BLaER1 (cell line): ENCODE measurements around the gene BRICD5.
"Not testable (repeated sequence)": the region's sequence is repeated elsewhere in the genome, so short reads cannot be mapped to it uniquely, and the experiment has no call there.

Experiments used
- H3K27ac ChIP-seq: shearing (Covaris generic); formaldehyde crosslinking; 2 replicates; pipeline ENCODE4 v1.8.1; 2022
- H3K27me3 ChIP-seq: shearing (Covaris generic); formaldehyde crosslinking; 2 replicates; pipeline ENCODE4 v1.8.1; 2022
- H3K36me3 ChIP-seq: shearing (Covaris generic); formaldehyde crosslinking; 2 replicates; pipeline ENCODE4 v1.8.1; 2022
- H3K4me1 ChIP-seq: shearing (Covaris generic); formaldehyde crosslinking; 2 replicates; pipeline ENCODE4 v1.8.1; 2022
- H3K4me2 ChIP-seq: shearing (Covaris generic); formaldehyde crosslinking; 2 replicates; pipeline ENCODE4 v1.8.1; 2022
- H3K4me3 ChIP-seq: shearing (Covaris generic); formaldehyde crosslinking; 2 replicates; pipeline ENCODE4 v1.8.1; 2022
- H3K9ac ChIP-seq: shearing (Covaris generic); formaldehyde crosslinking; 2 replicates; pipeline ENCODE4 v1.8.1; 2022
- H3K9me3 ChIP-seq: shearing (Covaris generic); formaldehyde crosslinking; 2 replicates; pipeline ENCODE4 v1.8.1; 2022
- H4K20me1 ChIP-seq: shearing (Covaris generic); formaldehyde crosslinking; 2 replicates; pipeline ENCODE4 v1.8.1; 2022
- Cebpa-rat ChIP-seq: shearing (Covaris generic); IDR thresholded peaks from 2 replicates; pipeline ENCODE4 v1.8.1; 2022

BRICD5 gene

DNA sequence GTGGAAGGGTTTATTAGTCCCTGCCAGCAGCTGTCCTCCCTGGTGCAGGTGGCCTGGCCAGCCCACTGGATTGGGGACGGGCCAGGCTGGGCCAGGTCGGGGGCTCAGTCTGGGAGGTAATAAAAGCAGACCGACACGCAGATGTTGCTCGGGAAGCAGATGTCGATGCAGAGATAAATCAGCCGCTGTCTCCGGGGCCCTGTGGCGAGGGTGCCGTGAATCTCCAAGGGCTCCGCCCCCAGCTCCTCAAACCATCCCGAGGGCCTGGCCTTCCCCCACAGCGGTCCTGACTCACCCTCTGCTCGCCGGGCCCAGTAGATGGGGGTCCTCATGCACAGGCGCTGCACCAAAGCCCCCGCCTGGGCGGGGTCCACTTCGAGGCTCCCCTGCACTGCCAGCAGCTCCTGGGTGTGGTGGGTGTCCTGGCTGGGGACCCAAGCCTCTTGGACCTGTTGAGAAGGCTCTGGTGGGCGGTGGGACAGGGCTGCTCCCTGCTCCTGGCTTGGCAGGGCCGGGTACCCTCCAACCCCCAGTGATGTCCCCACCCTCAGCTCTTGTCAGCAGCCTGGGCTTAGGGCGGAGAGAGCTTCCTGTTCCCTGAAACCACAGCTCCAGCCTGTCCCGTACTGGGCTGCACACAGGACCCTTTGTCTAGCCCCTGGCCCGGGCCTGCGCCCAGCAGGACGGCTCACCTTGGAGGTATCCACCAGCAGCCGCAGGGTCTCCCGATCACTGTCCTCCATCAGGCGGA is 1.2 kb downstream of the BRICD5 start:
- Histone ChIP-seq H4K20me1 (peaks cover 47% of the 10 kb centered on the region), H3K4me2 (no peak overlapping the region), H3K4me3 (no peak overlapping the region), H3K9me3 (no peaks in the 10 kb centered on the region), H3K27ac (no peak overlapping the region), H3K9ac (no peak overlapping the region; the same call in 1 of the 2 replicates), H3K4me1 (peaks cover 41% of the 10 kb centered on the region), H3K36me3 (peaks cover 63% of the 10 kb centered on the region), H3K27me3 (no peaks in the 10 kb centered on the region)
- no peak for TF ChIP-seq Cebpa-rat

DNA sequence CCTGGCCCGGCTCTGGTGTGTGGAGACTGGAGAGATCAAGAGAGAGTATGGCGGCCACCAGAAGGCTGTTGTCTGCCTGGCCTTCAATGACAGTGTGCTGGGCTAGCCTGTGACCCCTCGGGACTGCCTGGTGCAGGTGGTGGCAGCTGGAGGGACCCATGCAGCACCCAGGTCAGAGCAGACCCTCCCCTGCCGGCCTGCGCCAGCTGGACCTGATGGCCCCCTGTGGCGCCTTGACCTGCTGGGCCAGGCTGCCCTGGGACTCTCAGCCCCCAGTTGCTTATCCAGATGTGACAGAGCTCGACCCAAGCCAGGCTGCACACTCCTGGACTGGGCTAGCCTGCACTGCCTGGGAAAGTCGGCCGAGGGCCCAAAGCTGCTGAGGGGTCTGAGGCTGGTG is 1.9 kb downstream of the BRICD5 start:
- Histone ChIP-seq H3K27me3 (no peaks in the 10 kb centered on the region), H4K20me1 (peaks cover 47% of the 10 kb centered on the region), H3K4me1 (peaks cover 44% of the 10 kb centered on the region), H3K27ac (no peak overlapping the region), H3K9me3 (no peaks in the 10 kb centered on the region), H3K9ac (no peak overlapping the region; the same call in 1 of the 2 replicates), H3K36me3 (peaks cover 63% of the 10 kb centered on the region), H3K4me3 (no peak overlapping the region), H3K4me2 (no peak overlapping the region)
- TF ChIP-seq Cebpa-rat, result no peak

GRCh38 chr16:2208308-2208707 is 2.4 kb downstream of the BRICD5 start:
- H3K9ac ChIP-seq, result no peak overlapping the region
- no peak for TF ChIP-seq Cebpa-rat
- H3K36me3 ChIP-seq, result peaks cover 63% of the 10 kb centered on the region
- peaks cover 42% of the 10 kb centered on the region for H4K20me1 ChIP-seq
- peaks cover 39% of the 10 kb centered on the region for H3K4me1 ChIP-seq
- H3K27me3 ChIP-seq, result no peaks in the 10 kb centered on the region
- H3K4me3 ChIP-seq, result no peak overlapping the region
- H3K9me3 ChIP-seq, result no peaks in the 10 kb centered on the region
- H3K4me2 ChIP-seq, result no peak overlapping the region
- no peak overlapping the region for H3K27ac ChIP-seq

- Histone ChIP-seq H3K4me2 (no peak overlapping the region), H3K4me1 (peaks cover 35% of the 10 kb centered on the region), H3K27ac (no peak overlapping the region), H3K9me3 (no peaks in the 10 kb centered on the region), H3K27me3 (no peaks in the 10 kb centered on the region), H4K20me1 (peaks cover 38% of the 10 kb centered on the region), H3K9ac (0 out of 2 replicates have a peak overlapping the region, but pooled peaks have one; percentile 10), H3K4me3 (no peak overlapping the region), H3K36me3 (peaks cover 60% of the 10 kb centered on the region)
- no peak for TF ChIP-seq Cebpa-rat
Observed at GRCh38 chr16:2207872-2208271, 2.8 kb downstream of the BRICD5 start.

DNA sequence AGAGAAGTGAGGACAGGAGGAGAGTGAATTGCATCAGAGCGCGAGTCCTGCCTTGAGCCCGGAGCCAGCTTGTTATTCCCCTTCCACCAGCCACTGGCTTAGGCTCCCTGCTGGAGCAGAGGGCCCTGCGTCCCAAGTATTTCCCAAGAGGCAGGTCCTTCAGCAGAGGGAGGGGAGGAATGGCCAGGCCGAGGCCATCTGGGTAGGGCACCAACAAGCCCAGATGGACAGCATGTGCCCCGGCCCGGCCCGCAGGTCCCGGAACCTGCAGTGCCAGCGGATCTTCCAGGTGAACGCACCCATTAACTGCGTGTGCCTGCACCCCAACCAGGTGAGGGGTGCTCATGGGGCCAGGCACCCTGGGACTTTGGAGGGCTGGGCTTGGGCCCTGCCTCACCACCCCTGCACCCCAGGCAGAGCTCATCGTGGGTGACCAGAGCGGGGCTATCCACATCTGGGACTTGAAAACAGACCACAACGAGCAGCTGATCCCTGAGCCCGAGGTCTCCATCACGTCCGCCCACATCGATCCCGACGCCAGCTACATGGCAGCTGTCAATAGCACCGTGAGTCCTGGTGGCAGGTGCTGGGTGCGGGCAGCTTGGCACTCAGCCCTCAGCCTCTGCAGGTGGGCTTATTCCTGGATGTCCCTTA is 3.8 kb downstream of the BRICD5 start:
- Histone ChIP-seq H3K4me3 (no peak overlapping the region), H3K36me3 (peaks cover 51% of the 10 kb centered on the region), H4K20me1 (peaks cover 28% of the 10 kb centered on the region), H3K4me1 (peaks cover 25% of the 10 kb centered on the region), H3K4me2 (peak overlapping the region; percentile 100), H3K9ac (peak overlapping the region; percentile 97), H3K27me3 (0 out of 2 replicates have a peak, but pooled peaks cover 5% of the 10 kb centered on the region), H3K9me3 (no peaks in the 10 kb centered on the region), H3K27ac (no peak overlapping the region; the same call in 1 of the 2 replicates)
- no peak for TF ChIP-seq Cebpa-rat

DNA sequence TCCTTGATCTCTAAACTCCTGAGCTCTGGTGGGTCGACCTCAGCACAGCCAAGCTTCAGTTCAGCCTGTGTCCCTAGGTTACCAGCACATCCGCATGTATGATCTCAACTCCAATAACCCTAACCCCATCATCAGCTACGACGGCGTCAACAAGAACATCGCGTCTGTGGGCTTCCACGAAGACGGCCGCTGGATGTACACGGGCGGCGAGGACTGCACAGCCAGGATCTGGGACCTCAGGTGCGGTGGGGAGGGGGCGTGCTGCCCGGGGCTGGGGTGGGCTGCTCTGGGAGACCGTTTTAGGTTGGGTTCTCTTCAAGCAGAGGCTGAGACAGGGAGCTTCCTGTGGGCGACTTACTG is 4.3 kb downstream of the BRICD5 start:
- peaks cover 24% of the 10 kb centered on the region for H3K4me1 ChIP-seq
- 0 out of 2 replicates have a peak, but pooled peaks cover 10% of the 10 kb centered on the region for H3K27me3 ChIP-seq
- peak overlapping the region; percentile 100 for H3K4me2 ChIP-seq
- peak overlapping the region; percentile 99 for H3K27ac ChIP-seq
- peak overlapping the region; percentile 97 for H3K9ac ChIP-seq
- TF ChIP-seq Cebpa-rat, result no peak
- peaks cover 46% of the 10 kb centered on the region for H3K36me3 ChIP-seq
- peaks cover 25% of the 10 kb centered on the region for H4K20me1 ChIP-seq
- H3K4me3 ChIP-seq, result peak overlapping the region; percentile 83
- no peaks in the 10 kb centered on the region for H3K9me3 ChIP-seq

DNA sequence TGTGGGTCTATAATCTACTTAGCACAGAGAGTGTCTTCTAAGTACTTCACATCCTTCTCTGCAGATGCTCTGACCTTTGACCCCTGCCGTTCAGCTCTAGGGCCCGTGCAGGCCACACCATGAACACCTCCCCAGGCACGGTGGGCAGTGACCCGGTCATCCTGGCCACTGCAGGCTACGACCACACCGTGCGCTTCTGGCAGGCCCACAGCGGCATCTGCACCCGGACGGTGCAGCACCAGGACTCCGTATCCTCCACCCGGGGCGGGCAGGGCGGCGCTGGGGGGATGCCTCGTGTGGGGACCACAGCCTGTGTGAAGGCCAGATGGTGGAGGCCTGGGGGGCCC is 4.7 kb downstream of the BRICD5 start:
- H3K4me2 ChIP-seq, result peak overlapping the region; percentile 100
- H3K27me3 ChIP-seq, result peaks cover 12% of the 10 kb centered on the region; the same call in 1 of the 2 replicates
- peak overlapping the region; percentile 97 for H3K9ac ChIP-seq
- peaks cover 21% of the 10 kb centered on the region for H4K20me1 ChIP-seq
- peak overlapping the region; percentile 83 for H3K4me3 ChIP-seq
- peak overlapping the region; percentile 99 for H3K27ac ChIP-seq
- no peak for TF ChIP-seq Cebpa-rat
- H3K4me1 ChIP-seq, result peaks cover 24% of the 10 kb centered on the region
- H3K36me3 ChIP-seq, result peaks cover 44% of the 10 kb centered on the region
- H3K9me3 ChIP-seq, result no peaks in the 10 kb centered on the region

- Histone ChIP-seq H3K27me3 (peaks cover 18% of the 10 kb centered on the region; the same call in 1 of the 2 replicates), H3K27ac (peak within 1 kb of the TSS; percentile 99), H3K4me3 (peak within 1 kb of the TSS; percentile 83), H4K20me1 (peaks cover 15% of the 10 kb centered on the region; the same call in 1 of the 2 replicates), H3K4me1 (peaks cover 24% of the 10 kb centered on the region), H3K36me3 (peaks cover 37% of the 10 kb centered on the region), H3K4me2 (peak within 1 kb of the TSS; percentile 100), H3K9ac (peak within 1 kb of the TSS; percentile 97), H3K9me3 (no peaks in the 10 kb centered on the region)
- TF ChIP-seq Cebpa-rat, result no peak
Observed at GRCh38 chr16:2205104-2205966, 5.3 kb downstream of the BRICD5 start, which contains the start of gene MLST8. Gene MLST8 (plus strand): TSS chr16:2205454. CDS start chr16:2206086, 632 bp downstream.

GRCh38 chr16:2204416-2205103 is 6.1 kb downstream of the BRICD5 start:
- Histone ChIP-seq H3K4me2 (peak overlapping the region; percentile 100), H3K9me3 (no peaks in the 10 kb centered on the region), H3K36me3 (peaks cover 30% of the 10 kb centered on the region), H3K4me1 (peaks cover 24% of the 10 kb centered on the region), H3K4me3 (peak overlapping the region; percentile 83), H3K9ac (peak overlapping the region; percentile 97), H3K27ac (peak overlapping the region; percentile 99), H3K27me3 (peaks cover 26% of the 10 kb centered on the region), H4K20me1 (peaks cover 7% of the 10 kb centered on the region; the same call in 1 of the 2 replicates)
- TF ChIP-seq Cebpa-rat, result no peak

- H3K4me3 ChIP-seq, H3K4me2 ChIP-seq, H3K9me3 ChIP-seq, H4K20me1 ChIP-seq, H3K27ac ChIP-seq, H3K9ac ChIP-seq: not testable (repeated sequence)
- H3K27me3 ChIP-seq, result peaks cover 39% of the 10 kb centered on the region
- peaks cover 16% of the 10 kb centered on the region for H3K36me3 ChIP-seq
- peaks cover 24% of the 10 kb centered on the region for H3K4me1 ChIP-seq
Observed at GRCh38 chr16:2203119-2203688, 7.5 kb downstream of the BRICD5 start.
